Stimulated activated naive CD4-positive, alpha-beta T cell treated with Interleukin-2 at 50 U/mL for 16 hours (primary cell): Measurements from ENCODE around the gene LENEP.

ENCODE experiments used
- DNase-seq: peaks from one replicate; lab custom pipeline; 2025; lab: John Stamatoyannopoulos, UW

LENEP gene

GRCh38 chr1:154999571-155000410 is 6.4 kb downstream of the LENEP start:
- DNase-seq: peak; percentile 64

- DNase-seq: peak; percentile 47
Measured at GRCh38 chr1:155000411-155000725, 7.0 kb downstream of the LENEP start.

- peak; percentile 78 for DNase-seq
Measured at GRCh38 chr1:155000726-155001424, 7.5 kb downstream of the LENEP start.

- no peak for DNase-seq
Measured at GRCh38 chr1:155001425-155001674, 8.0 kb downstream of the LENEP start.

GRCh38 chr1:155001675-155002463 is 8.5 kb downstream of the LENEP start:
- DNase-seq: peak; percentile 100

- peak; percentile 64 for DNase-seq
Measured at GRCh38 chr1:155002464-155003226, 9.3 kb downstream of the LENEP start, which contains the start of gene ZBTB7B. TSS of gene ZBTB7B (plus strand) at chr1:155002802. CDS start at chr1:155014661, 11,859 bp downstream.

- peak; percentile 20 for DNase-seq
Measured at GRCh38 chr1:155003227-155003765, 9.9 kb downstream of the LENEP start.

- DNase-seq: no peak
Measured at GRCh38 chr1:155003766-155004351, 10.5 kb downstream of the LENEP start.

GRCh38 chr1:155004352-155005075 is 11.1 kb downstream of the LENEP start:
- DNase-seq: no peak

- DNase-seq: peak; percentile 11
Measured at GRCh38 chr1:155005076-155006011, 12.0 kb downstream of the LENEP start.

- peak; percentile 32 for DNase-seq
Measured at GRCh38 chr1:155006601-155007101, 13.3 kb downstream of the LENEP start.

GRCh38 chr1:155007251-155007828 is 14.0 kb downstream of the LENEP start:
- DNase-seq: no peak

GRCh38 chr1:155008015-155008941 is 14.9 kb downstream of the LENEP start:
- peak; percentile 55 for DNase-seq

GRCh38 chr1:155009221-155009711 is 15.9 kb downstream of the LENEP start:
- peak; percentile 21 for DNase-seq

GRCh38 chr1:155009742-155010141 is 16.4 kb downstream of the LENEP start:
- DNase-seq: no peak

- DNase-seq: peak; percentile 15
Measured at GRCh38 chr1:155010211-155010918, 17.0 kb downstream of the LENEP start.

GRCh38 chr1:155011004-155011416 is 17.6 kb downstream of the LENEP start:
- no peak for DNase-seq
